Natural killer cell (primary cell): ENCODE data around the gene MYCL. TPM values are rescaled to one million over a fixed set of nuclear protein-coding genes. Genes with fewer than 3 reads are reported as not detected.
"Not testable (repeated sequence)": the region's sequence is repeated elsewhere in the genome, so short reads cannot be mapped to it uniquely, and the experiment has no call there.

Experiments used
- ATAC-seq, 3 donors: fragments of 150-1000 bp in 2 of 3; fragments of 200-7000 bp in 1 of 3; cut with Tn5 transposase; 1 replicate in 1 of 3; 2 replicates in 2 of 3; pipeline ENCODE4 v1.10.0; 2021; ENCODE audit warnings: mild to moderate bottlenecking in 2 of 3, moderate library complexity in 2 of 3
- DNase-seq, 2 donors: peaks; one replicate each; pipeline versions ENCODE4 v3.0.0 to v3.0.0-alpha.2; 2013 to 2021; ENCODE audit warnings: mixed read lengths in 1 of 2
- H3K27ac ChIP-seq: one replicate; pipeline ENCODE4 v1.5.1; 2013; ENCODE audit warnings: mild to moderate bottlenecking, low read length
- H3K27me3 ChIP-seq: one replicate; pipeline ENCODE4 v1.6.1; 2013; ENCODE audit warnings: low read length; ENCODE audit not compliant: control insufficient read depth, insufficient read depth
- H3K36me3 ChIP-seq: one replicate; pipeline ENCODE4 v1.6.1; 2013; ENCODE audit warnings: low read length; ENCODE audit not compliant: control insufficient read depth, insufficient read depth
- H3K4me1 ChIP-seq: one replicate; pipeline ENCODE4 v1.6.1; 2013; ENCODE audit warnings: low read length; ENCODE audit not compliant: control insufficient read depth, insufficient read depth
- H3K4me3 ChIP-seq: one replicate; pipeline ENCODE4 v1.5.1; 2013; ENCODE audit warnings: low read length
- H3K9me3 ChIP-seq: one replicate; pipeline ENCODE4 v1.6.1; 2013; ENCODE audit warnings: low read length; ENCODE audit not compliant: control insufficient read depth, insufficient read depth
- H3K27ac Mint-ChIP-seq, 2 donors: one replicate each; pipeline ENCODE4 v1.8.0; 2022; ENCODE audit warnings: mild to moderate bottlenecking in 2 of 2, mixed read lengths in 2 of 2, moderate library complexity in 1 of 2
- H3K27me3 Mint-ChIP-seq, 2 donors: one replicate each; pipeline ENCODE4 v1.8.0; 2022; ENCODE audit warnings: low read depth in 2 of 2, mixed read lengths in 2 of 2
- H3K36me3 Mint-ChIP-seq: one replicate; pipeline ENCODE4 v1.8.0; 2022; ENCODE audit warnings: mixed read lengths
- H3K4me1 Mint-ChIP-seq, 2 donors: one replicate each; pipeline ENCODE4 v1.8.0; 2022; ENCODE audit warnings: mixed read lengths in 2 of 2
- H3K4me3 Mint-ChIP-seq: one replicate; pipeline ENCODE4 v1.8.0; 2022; ENCODE audit warnings: mild to moderate bottlenecking, moderate library complexity, mixed read lengths
- H3K9me3 Mint-ChIP-seq, 2 donors: one replicate each; pipeline ENCODE4 v1.8.0; 2022; ENCODE audit warnings: mixed read lengths in 2 of 2
- CTCF ChIP-seq: fragments of 200-600 bp; IDR thresholded peaks from one replicate; pipeline ENCODE4 v1.8.0; 2022; ENCODE audit warnings: antibody characterized with exemption
- WGBS: methylation state at CpG from one replicate; pipeline ENCODE4 v1.1.7; 2013; ENCODE audit warnings: missing lambda C conversion rate; ENCODE audit not compliant: insufficient coverage; 5-methylcytosine and 5-hydroxymethylcytosine counted together
- intact Hi-C: fragments of 100-400 bp; cut with micrococcal nuclease; formaldehyde crosslinking; loops from one replicate; pipeline ENCODE4 v1.14.2; 2022
- total RNA-seq, 4 donors: library from RNA; stranded (reverse); fragments of 120-200 nt in 1 of 4; gene quantifications; one replicate each; pipeline versions ENCODE4 v1.2.3 to v1.2.4, GENCODE V29; 2013 to 2022

MYCL gene
- total RNA-seq, 3 donors from 2014 or later (not counting 1 experiment from before 2014, with no cell fraction given): 0.70 to 1.9 (median 0.92) TPM

GRCh38 chr1:39872698-39873097 is 29.0 kb downstream of the MYCL start:
- Mint-ChIP-seq H3K27ac (no peak overlapping the region), H3K36me3 (no peaks in the 10 kb centered on the region), H3K4me3 (no peak overlapping the region), H3K27me3 (no peaks in the 10 kb centered on the region), H3K9me3 (no peaks in the 10 kb centered on the region), H3K4me1 (peaks cover 16 to 36% of the 10 kb centered on the region in 2 donors)
- DNase-seq: no peak
- Histone ChIP-seq H3K4me3 (no peak overlapping the region), H3K27me3 (no peaks in the 10 kb centered on the region), H3K36me3 (no peaks in the 10 kb centered on the region), H3K9me3 (no peaks in the 10 kb centered on the region), H3K4me1 (peaks cover 3% of the 10 kb centered on the region), H3K27ac (no peak overlapping the region)
- no peak for ATAC-seq
- 100% methylated on average over 1 of the region's 1 CpG for WGBS
- intact Hi-C loops: no loop called here
- no peak for TF ChIP-seq CTCF

- no peaks in the 10 kb centered on the region for H3K27me3 ChIP-seq
- DNase-seq: no peak
- H3K27ac ChIP-seq: no peak overlapping the region
- H3K4me1 ChIP-seq: peaks cover 3% of the 10 kb centered on the region
- H3K9me3 ChIP-seq: no peaks in the 10 kb centered on the region
- Mint-ChIP-seq H3K27me3 (no peaks in the 10 kb centered on the region), H3K4me3 (no peak overlapping the region), H3K9me3 (no peaks in the 10 kb centered on the region), H3K4me1 (peaks cover 16 to 27% of the 10 kb centered on the region in 2 donors), H3K27ac (no peak overlapping the region), H3K36me3 (no peaks in the 10 kb centered on the region)
- no peaks in the 10 kb centered on the region for H3K36me3 ChIP-seq
- intact Hi-C loops: no loop called here
- no peak overlapping the region for H3K4me3 ChIP-seq
- no peak for ATAC-seq
- no peak for TF ChIP-seq CTCF
Observed at GRCh38 chr1:39871796-39872195, 29.9 kb downstream of the MYCL start.

GRCh38 chr1:39871043-39871442 is 30.7 kb downstream of the MYCL start:
- ATAC-seq, H3K4me3 Mint-ChIP-seq, H3K4me1 ChIP-seq, H3K36me3 Mint-ChIP-seq, intact Hi-C loops, H3K9me3 ChIP-seq, H3K9me3 Mint-ChIP-seq, H3K36me3 ChIP-seq, H3K27me3 Mint-ChIP-seq, H3K27ac ChIP-seq, H3K4me3 ChIP-seq, H3K27ac Mint-ChIP-seq, DNase-seq, H3K27me3 ChIP-seq: not testable (repeated sequence)
- H3K4me1 Mint-ChIP-seq: peaks cover 11 to 23% of the 10 kb centered on the region in 2 donors
- WGBS: 96% methylated on average over 12 of the region's 12 CpGs

- H3K27me3 Mint-ChIP-seq, H3K36me3 Mint-ChIP-seq, ATAC-seq, H3K4me3 Mint-ChIP-seq, H3K27ac Mint-ChIP-seq, H3K9me3 ChIP-seq, H3K9me3 Mint-ChIP-seq, H3K4me1 ChIP-seq, intact Hi-C loops, H3K36me3 ChIP-seq, H3K4me3 ChIP-seq, DNase-seq, H3K27ac ChIP-seq, H3K27me3 ChIP-seq: not testable (repeated sequence)
- peaks cover 4 to 13% of the 10 kb centered on the region in 2 donors for H3K4me1 Mint-ChIP-seq
- 98% methylated on average over 34 of the region's 37 CpGs for WGBS
Observed at GRCh38 chr1:39869538-39870112, 32.1 kb downstream of the MYCL start.
